ENCODE results near the gene LRTM1.

The LRTM1 gene

GRCh38 chr3:54909191-54909590 is 18.7 kb downstream of the LRTM1 start:
- no peaks in the 10 kb centered on the region for H3K9me3 ChIP-seq (replicated peaks; ENCODE audit: low read length)
- H3K4me1 ChIP-seq (ENCODE audit: control insufficient read depth, insufficient read depth, low read length), result peaks cover 23% of the 10 kb centered on the region
- no peak overlapping the region for H3K4me3 ChIP-seq (ENCODE audit: low read length)
- no peaks in the 10 kb centered on the region for H3K36me3 ChIP-seq (ENCODE audit: insufficient read depth, low read length)
- H3K9ac ChIP-seq (ENCODE audit: low read depth, low read length), result no peak overlapping the region
- no peak overlapping the region for H3K4me2 ChIP-seq (ENCODE audit: low read length)
- H3K27me3 ChIP-seq (ENCODE audit: control insufficient read depth, insufficient read depth, low read length), result no peaks in the 10 kb centered on the region

DNA sequence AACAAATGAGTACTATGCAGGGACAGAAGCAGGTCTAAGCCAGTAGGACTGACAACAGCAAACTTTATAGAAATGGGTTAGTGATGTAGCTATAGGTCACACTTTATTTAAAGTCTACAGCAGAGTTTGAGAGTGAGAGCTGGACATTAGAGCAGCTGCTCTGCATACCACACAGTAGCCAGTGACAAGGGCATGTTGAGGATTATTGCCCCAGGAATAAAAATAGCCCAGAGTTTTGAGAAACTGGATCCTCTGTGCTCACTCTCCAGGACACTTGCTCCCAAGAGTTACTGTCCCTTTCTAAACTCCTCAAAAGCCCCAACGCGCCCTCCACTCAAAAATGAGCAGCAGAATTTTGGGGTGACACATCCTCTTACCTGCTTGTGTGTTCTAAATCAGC is 21.1 kb downstream of the LRTM1 start:
- no peaks in the 10 kb centered on the region for H3K9me3 ChIP-seq (replicated peaks; ENCODE audit: low read length)
- no peak overlapping the region for H3K9ac ChIP-seq (ENCODE audit: low read depth, low read length)
- H3K27me3 ChIP-seq (ENCODE audit: control insufficient read depth, insufficient read depth, low read length), result no peaks in the 10 kb centered on the region
- no peak overlapping the region for H3K4me2 ChIP-seq (ENCODE audit: low read length)
- no peak overlapping the region for H3K4me3 ChIP-seq (ENCODE audit: low read length)
- H3K4me1 ChIP-seq (ENCODE audit: control insufficient read depth, insufficient read depth, low read length), result peaks cover 24% of the 10 kb centered on the region
- no peaks in the 10 kb centered on the region for H3K36me3 ChIP-seq (ENCODE audit: insufficient read depth, low read length)

GRCh38 chr3:54905920-54906319 is 21.9 kb downstream of the LRTM1 start:
- no peak overlapping the region for H3K4me2 ChIP-seq (ENCODE audit: low read length)
- no peaks in the 10 kb centered on the region for H3K36me3 ChIP-seq (ENCODE audit: insufficient read depth, low read length)
- H3K9me3 ChIP-seq (replicated peaks; ENCODE audit: low read length), result no peaks in the 10 kb centered on the region
- H3K4me3 ChIP-seq (ENCODE audit: low read length), result no peak overlapping the region
- no peak overlapping the region for H3K9ac ChIP-seq (ENCODE audit: low read depth, low read length)
- H3K27me3 ChIP-seq (ENCODE audit: control insufficient read depth, insufficient read depth, low read length), result no peaks in the 10 kb centered on the region
- peaks cover 32% of the 10 kb centered on the region for H3K4me1 ChIP-seq (ENCODE audit: control insufficient read depth, insufficient read depth, low read length)

DNA sequence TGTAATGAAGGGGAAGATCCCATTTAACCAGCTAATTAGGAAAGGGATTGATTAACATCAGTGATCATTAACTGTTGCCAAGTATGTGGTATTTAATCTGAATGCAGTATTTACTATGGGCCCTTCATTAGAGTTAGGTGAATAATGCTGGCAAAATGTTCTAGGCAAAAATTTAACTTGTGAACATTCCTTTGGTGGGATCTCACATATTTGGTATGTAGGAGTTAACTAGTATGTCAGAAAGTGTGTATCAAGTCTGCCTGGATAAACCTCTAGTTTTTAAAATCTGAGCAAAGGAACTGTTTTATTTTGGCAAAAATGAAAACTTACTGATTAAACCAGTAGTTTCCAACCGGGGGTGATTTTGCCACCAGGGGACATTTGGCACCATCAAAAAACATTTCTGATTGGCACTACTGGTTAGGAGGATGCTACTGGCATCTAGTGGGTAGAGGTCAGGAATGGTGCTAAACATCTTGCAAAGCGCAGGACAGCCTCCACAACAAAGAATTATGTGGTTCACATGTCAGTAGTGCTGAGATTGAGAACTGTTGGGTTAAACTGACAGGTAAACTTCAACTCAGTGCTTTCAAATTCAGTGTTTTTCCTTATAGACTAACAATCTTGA is 22.5 kb downstream of the LRTM1 start:
- no peaks in the 10 kb centered on the region for H3K9me3 ChIP-seq (replicated peaks; ENCODE audit: low read length)
- H3K27me3 ChIP-seq (ENCODE audit: control insufficient read depth, insufficient read depth, low read length), result no peaks in the 10 kb centered on the region
- H3K4me2 ChIP-seq (ENCODE audit: low read length), result peak overlapping the region; percentile 5
- peak overlapping the region; percentile 17 for H3K9ac ChIP-seq (ENCODE audit: low read depth, low read length)
- H3K4me3 ChIP-seq (ENCODE audit: low read length), result no peak overlapping the region
- peaks cover 37% of the 10 kb centered on the region for H3K4me1 ChIP-seq (ENCODE audit: control insufficient read depth, insufficient read depth, low read length)
- H3K36me3 ChIP-seq (ENCODE audit: insufficient read depth, low read length), result no peaks in the 10 kb centered on the region

- Histone ChIP-seq H3K4me2 (ENCODE audit: low read length) (no peak overlapping the region), H3K4me1 (ENCODE audit: control insufficient read depth, insufficient read depth, low read length) (peaks cover 45% of the 10 kb centered on the region), H3K36me3 (ENCODE audit: insufficient read depth, low read length) (no peaks in the 10 kb centered on the region), H3K9me3 (replicated peaks; ENCODE audit: low read length) (no peaks in the 10 kb centered on the region), H3K4me3 (ENCODE audit: low read length) (no peak overlapping the region), H3K9ac (ENCODE audit: low read depth, low read length) (no peak overlapping the region), H3K27me3 (ENCODE audit: control insufficient read depth, insufficient read depth, low read length) (no peaks in the 10 kb centered on the region)
Observed at GRCh38 chr3:54901906-54902685, 25.8 kb downstream of the LRTM1 start.

DNA sequence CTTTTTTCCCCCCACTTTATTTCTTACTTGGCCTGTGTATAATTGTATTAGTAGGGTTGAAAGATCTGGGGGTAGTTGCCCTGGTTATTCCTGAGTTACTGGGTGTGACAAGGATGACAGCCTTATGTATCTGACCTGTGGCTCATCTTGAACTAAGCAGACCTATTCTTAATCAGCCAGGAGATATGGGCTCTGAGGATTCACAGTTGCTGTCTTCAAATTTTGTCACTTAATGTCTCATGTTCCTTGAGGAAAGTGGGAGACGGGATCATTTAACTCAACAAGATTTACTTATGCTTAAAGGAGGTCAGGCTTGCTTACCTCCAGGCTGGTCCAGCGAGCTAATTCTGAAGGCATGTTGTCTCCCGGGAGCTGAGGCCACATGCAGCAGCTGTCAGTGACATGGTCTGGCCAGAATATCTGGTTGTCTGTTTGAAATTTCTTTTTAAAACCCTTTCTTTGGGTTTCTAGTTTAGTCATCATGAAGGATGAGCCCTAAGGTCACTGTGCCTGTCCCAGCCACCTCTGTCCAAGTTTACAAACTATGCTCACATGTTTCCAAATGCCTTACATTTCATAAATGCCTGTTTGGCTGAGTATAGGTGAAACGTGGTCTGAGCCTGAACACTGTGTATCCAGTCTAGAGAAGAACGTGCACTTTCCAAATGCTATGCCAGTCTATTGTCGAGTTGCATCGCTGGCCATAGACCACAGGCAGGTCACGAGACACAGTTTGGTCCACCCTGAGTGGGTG is 26.8 kb downstream of the LRTM1 start:
- Histone ChIP-seq H3K9ac (ENCODE audit: low read depth, low read length) (peak overlapping the region; percentile 27), H3K4me2 (ENCODE audit: low read length) (peak overlapping the region; percentile 18), H3K36me3 (ENCODE audit: insufficient read depth, low read length) (no peaks in the 10 kb centered on the region), H3K4me1 (ENCODE audit: control insufficient read depth, insufficient read depth, low read length) (peaks cover 39% of the 10 kb centered on the region), H3K9me3 (replicated peaks; ENCODE audit: low read length) (no peaks in the 10 kb centered on the region), H3K4me3 (ENCODE audit: low read length) (no peak overlapping the region), H3K27me3 (ENCODE audit: control insufficient read depth, insufficient read depth, low read length) (no peaks in the 10 kb centered on the region)

DNA sequence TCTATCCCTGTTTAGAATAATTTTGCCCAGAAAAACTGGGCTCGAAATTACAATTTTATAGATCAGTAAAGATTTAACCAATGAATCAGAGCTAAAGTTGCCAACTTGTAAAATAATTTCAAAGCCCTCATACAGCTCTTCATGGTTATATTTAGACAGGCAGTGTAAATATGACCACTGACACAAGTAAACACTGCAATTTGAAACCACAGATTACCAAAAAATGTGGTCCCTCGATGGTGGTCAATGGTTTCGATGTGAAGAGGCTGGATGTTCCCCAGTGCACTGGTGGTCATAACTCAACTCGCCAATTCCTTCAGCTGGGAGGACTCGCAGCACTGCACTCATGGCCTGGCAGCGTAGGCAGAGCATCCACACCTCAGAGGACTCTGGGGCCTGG is 28.6 kb downstream of the LRTM1 start:
- H3K27me3 ChIP-seq (ENCODE audit: control insufficient read depth, insufficient read depth, low read length), result no peaks in the 10 kb centered on the region
- H3K9me3 ChIP-seq (replicated peaks; ENCODE audit: low read length), result no peaks in the 10 kb centered on the region
- H3K9ac ChIP-seq (ENCODE audit: low read depth, low read length), result no peak overlapping the region
- peaks cover 28% of the 10 kb centered on the region for H3K4me1 ChIP-seq (ENCODE audit: control insufficient read depth, insufficient read depth, low read length)
- H3K4me3 ChIP-seq (ENCODE audit: low read length), result no peak overlapping the region
- no peak overlapping the region for H3K4me2 ChIP-seq (ENCODE audit: low read length)
- no peaks in the 10 kb centered on the region for H3K36me3 ChIP-seq (ENCODE audit: insufficient read depth, low read length)

DNA sequence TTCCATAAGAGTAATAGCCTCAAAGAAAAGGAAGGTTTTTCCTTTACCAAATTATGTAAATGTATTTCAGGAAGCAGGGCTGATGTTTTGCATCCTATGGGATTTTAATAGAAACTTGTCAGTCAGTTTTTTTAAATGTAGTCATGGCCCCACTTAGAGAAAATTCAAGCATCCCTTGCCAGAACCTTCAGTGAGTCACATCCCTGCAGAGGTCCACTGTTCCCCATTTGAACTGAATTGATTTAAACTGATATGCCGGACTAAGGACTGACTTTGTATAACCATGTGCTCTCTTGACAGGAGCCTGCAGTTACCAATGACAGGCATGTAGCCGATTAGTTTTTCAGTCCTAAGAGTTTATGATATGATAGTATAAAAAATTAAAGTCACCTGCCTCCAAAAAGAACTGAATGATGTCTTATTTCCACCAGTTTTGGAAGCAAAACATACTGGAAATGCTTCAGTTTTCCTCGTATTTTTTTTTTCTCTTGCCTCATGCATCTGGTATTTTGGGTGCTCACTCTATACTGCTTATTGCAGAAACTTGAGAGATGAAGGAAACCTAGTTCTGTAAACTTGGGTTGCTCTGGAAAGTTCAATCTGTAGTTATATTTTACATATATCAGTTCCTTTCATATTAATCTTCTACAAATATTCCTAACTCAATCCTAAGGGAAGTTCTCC is 30.7 kb downstream of the LRTM1 start:
- H3K4me3 ChIP-seq (ENCODE audit: low read length), result no peak overlapping the region

DNA sequence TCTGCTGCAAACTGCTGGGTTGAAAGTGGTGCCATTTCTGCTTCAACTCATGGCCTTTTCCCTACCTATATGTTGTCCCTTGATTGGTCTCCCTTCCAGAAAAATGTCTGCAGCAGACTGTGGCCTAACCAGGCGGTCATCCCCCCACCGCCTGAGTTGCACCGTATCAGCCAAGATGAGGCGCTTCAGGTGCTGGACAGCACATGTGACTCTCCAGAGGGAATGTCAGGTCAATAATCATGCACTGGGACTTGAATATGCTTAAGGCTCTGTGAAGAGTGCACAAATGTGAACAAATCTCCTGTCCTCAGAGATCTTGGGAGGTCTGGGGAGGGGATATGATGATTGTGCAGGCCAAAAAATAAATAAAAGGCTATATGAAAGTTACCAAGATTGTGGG is 32.2 kb downstream of the LRTM1 start:
- Histone ChIP-seq H3K9me3 (replicated peaks; ENCODE audit: low read length) (no peaks in the 10 kb centered on the region), H3K4me2 (ENCODE audit: low read length) (no peak overlapping the region), H3K27me3 (ENCODE audit: control insufficient read depth, insufficient read depth, low read length) (no peaks in the 10 kb centered on the region), H3K4me1 (ENCODE audit: control insufficient read depth, insufficient read depth, low read length) (peaks cover 39% of the 10 kb centered on the region), H3K9ac (ENCODE audit: low read depth, low read length) (no peak overlapping the region), H3K36me3 (ENCODE audit: insufficient read depth, low read length) (no peaks in the 10 kb centered on the region), H3K4me3 (ENCODE audit: low read length) (no peak overlapping the region)

More for the DNA sequence above, 30.7 kb downstream of the LRTM1 start:
- H3K4me1 ChIP-seq (ENCODE audit: control insufficient read depth, insufficient read depth, low read length), result peaks cover 37% of the 10 kb centered on the region
- H3K36me3 ChIP-seq (ENCODE audit: insufficient read depth, low read length), result no peaks in the 10 kb centered on the region
- H3K4me2 ChIP-seq (ENCODE audit: low read length), result peak overlapping the region; percentile 51
- peak overlapping the region; percentile 18 for H3K9ac ChIP-seq (ENCODE audit: low read depth, low read length)
- H3K27me3 ChIP-seq (ENCODE audit: control insufficient read depth, insufficient read depth, low read length), result no peaks in the 10 kb centered on the region
- no peaks in the 10 kb centered on the region for H3K9me3 ChIP-seq (replicated peaks; ENCODE audit: low read length)

GRCh38 chr3:54892168-54892567 is 35.7 kb downstream of the LRTM1 start:
- no peak overlapping the region for H3K9ac ChIP-seq (ENCODE audit: low read depth, low read length)
- peak overlapping the region; percentile 29 for H3K4me2 ChIP-seq (ENCODE audit: low read length)
- no peaks in the 10 kb centered on the region for H3K27me3 ChIP-seq (ENCODE audit: control insufficient read depth, insufficient read depth, low read length)
- no peaks in the 10 kb centered on the region for H3K36me3 ChIP-seq (ENCODE audit: insufficient read depth, low read length)
- peaks cover 43% of the 10 kb centered on the region for H3K4me1 ChIP-seq (ENCODE audit: control insufficient read depth, insufficient read depth, low read length)
- no peak overlapping the region for H3K4me3 ChIP-seq (ENCODE audit: low read length)
- no peaks in the 10 kb centered on the region for H3K9me3 ChIP-seq (replicated peaks; ENCODE audit: low read length)

DNA sequence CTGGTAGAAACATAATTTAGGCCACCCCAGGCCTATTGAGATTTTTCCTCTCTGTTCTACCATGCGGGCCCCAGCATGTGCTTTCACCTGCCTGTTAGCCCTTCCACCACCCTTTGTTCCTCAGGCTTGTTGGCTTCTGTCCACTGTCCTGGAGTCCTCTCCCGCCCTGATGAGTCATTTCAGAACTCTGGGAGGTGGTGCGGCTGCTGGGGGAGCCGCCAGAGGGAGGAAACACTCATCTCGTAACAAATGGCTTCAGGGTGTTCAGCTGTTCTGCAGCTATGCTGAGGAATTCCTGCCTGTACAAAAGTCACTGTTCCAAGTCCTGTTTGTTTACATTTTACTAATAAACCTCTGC is 36.3 kb downstream of the LRTM1 start:
- H3K4me1 ChIP-seq (ENCODE audit: control insufficient read depth, insufficient read depth, low read length), result peaks cover 37% of the 10 kb centered on the region
- H3K4me2 ChIP-seq (ENCODE audit: low read length), result peak overlapping the region; percentile 35
- no peaks in the 10 kb centered on the region for H3K36me3 ChIP-seq (ENCODE audit: insufficient read depth, low read length)
- H3K27me3 ChIP-seq (ENCODE audit: control insufficient read depth, insufficient read depth, low read length), result no peaks in the 10 kb centered on the region
- H3K4me3 ChIP-seq (ENCODE audit: low read length), result no peak overlapping the region
- H3K9ac ChIP-seq (ENCODE audit: low read depth, low read length), result peak overlapping the region; percentile 48
- no peaks in the 10 kb centered on the region for H3K9me3 ChIP-seq (replicated peaks; ENCODE audit: low read length)

Measured in skeletal muscle satellite cell (primary cell).